HG02798 (cell line): ENCODE data around the gene MAMSTR.
"Not testable (repeated sequence)": the region's sequence is repeated elsewhere in the genome, so short reads cannot be mapped to it uniquely, and the experiment has no call there.

Experiments
- ATAC-seq: cut with Tn5 transposase; IDR thresholded peaks from one replicate; pipeline ENCODE4 v1.9.1; 2021; ENCODE audit warnings: mild to moderate bottlenecking; ENCODE audit not compliant: unreplicated experiment, poor library complexity

Gene MAMSTR

DNA sequence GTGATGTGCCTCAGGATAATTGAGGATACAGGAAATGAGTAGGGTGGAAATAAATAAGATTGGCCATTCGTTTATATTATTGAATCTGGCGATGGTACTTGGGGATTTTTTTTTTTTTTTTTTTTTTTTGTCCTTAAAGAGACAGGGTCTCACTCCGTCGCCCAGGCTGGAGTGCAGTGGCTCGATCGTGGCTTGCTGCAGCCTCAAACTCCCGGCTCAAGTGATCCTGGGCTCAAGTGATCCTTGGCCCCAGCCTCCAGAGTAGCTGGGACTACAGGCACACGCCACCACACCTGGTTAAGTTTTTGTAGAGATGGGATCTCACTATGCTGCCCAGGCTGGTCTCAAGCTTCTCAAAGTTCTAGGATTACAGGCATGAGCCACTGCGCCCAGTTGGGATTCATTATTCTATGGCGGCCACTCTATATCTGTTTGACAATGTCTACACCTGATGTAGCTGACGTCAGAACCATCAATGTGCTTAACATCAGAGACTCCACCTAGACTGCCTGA lies 2.7 kb upstream of the MAMSTR start:
- ATAC-seq: no peak

DNA sequence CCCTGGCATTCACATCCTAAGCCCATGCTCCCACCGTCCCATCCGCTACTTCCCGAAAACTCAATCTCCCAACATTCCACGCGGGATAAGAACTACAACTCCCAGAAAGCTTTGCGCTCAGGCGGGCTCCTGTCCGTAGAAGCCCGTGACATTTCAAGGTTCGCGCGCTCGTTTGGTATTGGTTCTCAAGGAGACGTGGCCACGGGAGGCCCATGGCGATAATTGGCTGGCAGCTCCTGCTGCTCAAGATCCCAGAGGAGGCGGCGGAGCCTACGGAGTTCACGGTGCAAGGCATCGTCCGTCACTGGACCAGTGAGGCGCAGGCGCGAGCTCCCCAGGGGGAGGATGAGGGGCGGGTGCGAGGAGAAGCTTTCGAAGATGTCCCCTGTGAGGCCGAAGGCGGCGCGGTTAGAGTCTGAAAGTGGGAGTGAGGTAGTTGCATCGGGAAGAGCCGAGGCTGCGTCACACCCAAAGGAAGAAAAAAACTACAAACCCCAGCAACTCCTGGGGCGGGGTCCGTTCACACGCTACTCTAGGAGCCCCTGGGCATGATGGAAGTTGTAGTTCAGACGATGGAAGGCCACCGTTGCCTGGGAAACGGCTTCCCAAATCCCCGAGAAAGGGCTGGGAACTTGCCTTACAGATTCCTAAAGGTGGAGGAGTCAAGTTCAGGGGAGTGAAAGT lies 1.2 kb upstream of the MAMSTR start:
- ATAC-seq: peak; percentile 90

DNA sequence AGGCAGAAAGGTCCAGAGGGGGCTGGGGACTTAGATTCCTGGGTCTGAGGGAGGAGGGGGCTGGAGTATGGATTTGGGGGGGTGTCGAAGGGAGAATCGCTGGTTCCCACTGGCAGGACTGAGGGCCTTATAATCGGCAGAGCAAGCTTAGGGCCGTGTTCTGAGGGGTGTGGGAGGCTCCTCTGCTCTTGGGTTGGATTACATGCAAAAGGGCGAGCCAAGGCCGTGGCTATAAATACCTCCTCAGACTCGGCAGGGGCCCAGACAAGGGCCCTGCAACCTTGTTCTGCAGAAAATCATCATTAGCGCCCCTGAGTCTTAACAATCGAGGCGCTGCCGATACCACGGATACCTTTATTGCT lies 707 bp upstream of the MAMSTR start:
- no peak for ATAC-seq

DNA sequence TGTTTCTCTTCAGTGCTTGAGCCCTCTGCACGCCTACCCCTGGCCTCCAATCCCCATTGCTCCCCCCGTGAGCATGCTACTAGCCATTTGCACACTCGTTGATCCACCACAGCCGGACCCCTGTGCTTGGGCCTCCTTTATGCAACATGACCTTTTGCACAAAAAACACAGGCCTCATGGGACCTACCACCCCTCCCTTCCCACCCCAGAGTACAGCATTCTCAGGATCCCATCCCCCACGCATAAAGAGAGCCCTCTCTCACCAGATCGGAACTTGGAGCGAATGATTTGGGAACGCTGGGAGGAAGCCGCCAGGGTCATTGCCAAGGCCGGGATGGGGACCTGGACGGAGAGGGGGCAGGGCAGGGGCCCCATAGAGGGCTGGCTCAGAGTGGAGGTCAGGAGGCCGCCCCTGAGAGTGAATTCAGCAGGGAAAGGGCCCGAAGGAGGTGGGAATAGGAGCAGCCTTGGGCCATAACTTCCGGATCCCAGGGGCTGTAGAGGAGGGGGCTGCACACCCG lies 754 bp downstream of the MAMSTR start:
- ATAC-seq: no peak

DNA sequence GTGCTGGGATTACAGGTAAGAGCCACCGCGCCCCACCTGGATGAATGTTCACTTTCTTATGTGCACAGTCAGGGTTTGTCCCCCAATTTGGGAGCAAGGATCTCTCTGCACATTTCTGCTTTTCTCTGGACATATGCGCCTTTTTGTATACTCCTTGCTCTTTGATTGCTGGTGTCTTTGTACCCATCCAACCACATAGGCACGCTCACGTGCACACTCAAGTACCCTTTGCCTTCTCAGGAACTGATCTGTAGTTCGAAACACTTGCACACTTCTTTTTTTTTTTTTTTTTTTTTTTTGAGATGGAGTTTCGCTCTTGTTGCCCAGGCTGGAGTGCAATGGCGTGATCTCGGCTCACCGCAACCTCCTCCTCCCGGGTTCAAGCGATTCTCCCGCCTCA lies 1.4 kb downstream of the MAMSTR start:
- ATAC-seq: not testable (repeated sequence)

DNA sequence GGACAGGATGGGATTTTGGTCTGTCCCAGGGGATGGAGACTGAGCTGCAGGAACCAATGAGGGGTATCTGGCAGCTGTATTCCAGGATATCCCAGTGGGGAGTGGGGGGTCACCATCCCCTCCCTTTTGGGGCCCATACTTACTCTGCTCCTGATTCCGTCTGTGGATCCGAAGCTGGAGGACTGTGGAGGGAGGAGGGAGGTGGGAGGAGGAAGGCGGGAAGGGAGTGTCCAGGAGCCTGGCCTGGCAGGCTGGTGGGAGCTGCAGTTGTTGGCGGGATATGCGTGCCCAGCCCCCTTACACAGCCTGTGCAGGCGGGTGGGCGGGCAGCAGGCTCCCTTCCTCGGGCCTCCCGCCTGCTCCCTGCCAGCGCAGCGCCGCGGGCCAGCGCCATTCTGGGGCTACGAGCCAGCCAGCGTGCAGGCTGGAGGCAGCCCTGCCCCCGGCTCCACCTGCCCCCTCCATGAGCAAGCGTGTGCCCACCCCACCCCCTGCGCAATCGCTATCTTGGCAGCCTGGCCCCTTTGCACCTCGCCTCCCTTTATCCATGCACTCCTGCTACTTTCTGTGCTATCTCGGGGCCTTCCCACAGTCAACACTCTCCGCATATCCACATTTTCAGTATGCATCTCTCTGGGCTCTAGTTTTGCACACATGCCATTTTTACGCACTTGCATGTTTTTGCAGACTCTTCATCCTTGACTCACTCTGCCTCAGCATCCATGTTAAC lies 2.8 kb downstream of the MAMSTR start:
- ATAC-seq: no peak

DNA sequence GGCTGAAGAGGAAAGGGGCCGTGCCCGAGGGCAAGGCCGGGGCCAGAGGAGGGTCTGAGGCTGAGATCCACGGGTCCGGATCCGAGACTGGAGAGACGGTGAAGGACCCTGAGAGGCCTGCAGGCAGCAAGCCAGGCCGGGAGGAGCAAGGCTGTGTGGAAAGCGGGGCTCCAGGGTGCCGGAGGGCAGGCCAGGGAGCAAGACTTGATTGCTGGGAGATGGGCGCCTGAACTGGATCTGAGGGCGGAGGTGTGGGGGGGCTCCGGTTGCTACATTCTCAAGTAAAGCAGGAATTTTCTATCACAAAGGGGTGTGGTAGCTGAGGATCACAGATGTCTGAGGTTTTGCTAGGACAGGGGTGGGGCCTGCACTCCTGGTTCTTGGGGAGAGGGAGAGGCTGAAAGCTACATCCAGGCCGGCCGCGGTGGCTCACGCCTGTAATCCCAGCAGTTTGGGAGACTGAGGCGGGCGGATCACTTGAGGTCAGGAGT lies 3.8 kb downstream of the MAMSTR start:
- ATAC-seq: no peak

DNA sequence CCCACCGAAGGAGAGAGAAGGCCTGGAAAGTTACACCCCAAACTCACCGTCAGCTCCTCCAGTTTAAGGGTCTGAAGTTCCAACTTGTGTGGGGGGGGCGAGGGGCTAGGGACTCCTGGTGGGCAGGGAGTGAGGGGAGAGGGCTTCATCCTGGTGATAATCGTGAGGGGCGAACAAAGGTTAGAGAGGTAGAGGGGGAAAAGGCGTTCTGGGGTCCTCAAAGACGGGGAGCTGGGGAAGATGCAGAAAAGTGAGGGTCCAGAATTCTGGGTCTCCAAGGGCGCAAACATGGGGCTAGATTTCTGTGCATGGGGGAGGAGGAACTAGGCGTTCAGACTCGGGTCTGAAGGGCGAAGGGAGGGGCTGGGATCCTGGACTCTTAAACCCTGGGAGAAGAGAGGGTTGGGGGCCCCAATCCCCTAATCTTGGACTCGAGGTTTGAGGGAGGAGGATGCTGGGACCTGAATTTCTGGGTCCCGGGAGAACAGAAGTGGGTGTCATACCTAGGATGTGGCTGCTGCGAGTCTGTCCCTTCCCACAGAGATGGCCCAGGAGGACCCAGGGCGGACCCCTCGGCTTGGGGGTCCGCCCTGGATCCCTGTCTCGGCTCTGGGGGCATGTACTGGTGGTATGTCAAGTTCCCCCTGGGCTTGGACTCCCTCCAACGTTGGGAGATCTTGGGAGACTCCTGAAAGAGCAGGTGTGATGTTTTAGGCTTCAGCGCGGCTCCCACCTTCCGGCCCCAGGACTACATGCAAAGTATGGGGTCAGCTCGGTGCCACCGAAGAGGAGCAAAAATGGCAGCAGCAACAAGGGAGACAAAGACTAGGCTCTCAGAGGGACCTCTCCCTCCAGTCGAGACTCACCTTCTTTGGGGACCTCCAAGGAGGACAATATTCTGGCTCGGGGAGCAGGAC lies 4.5 kb downstream of the MAMSTR start:
- ATAC-seq: no peak

DNA sequence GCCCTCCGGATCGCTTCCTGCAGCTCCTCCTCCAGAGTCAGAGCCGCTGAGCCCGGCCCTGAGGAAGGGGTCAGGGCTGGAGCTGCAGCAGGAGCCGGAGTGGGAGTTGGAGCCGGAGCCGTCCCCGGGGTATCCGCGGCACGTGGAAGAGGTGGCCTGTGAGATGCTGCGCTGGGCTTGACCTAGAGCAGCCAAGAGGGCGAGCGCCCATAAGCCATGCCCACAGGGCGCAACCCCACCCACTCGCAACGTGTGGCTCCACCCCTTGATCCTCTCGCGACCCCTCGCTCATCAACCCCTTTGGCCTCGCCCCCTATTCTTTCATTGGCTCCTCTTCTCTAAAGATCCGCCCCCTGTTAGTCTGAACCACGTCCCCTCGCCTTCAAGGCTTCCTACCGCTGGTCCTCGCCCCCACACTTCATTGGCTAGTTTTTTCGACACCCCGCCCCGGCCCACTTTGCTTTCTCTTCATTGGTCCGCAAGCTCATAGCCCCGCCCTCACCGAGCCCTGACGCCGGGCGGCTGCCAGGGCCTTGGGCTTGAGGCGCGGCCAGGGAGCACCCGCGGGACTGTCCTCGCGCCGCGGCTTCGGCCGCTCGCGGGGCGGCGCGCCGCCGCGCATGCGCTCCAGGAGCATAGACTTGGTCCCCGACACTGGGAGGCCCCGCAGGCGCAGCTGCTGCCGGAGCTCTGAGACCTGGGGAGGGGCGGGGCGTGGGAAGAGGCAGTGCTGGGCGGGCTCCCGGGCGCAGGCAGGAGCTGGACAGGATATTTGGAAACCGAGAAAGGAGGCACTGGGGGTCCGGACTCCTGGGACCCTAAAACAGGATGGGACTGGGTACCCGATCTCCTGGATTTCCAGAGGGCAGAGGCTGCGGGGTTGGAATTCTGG lies 5.4 kb downstream of the MAMSTR start:
- ATAC-seq: peak; percentile 93

DNA sequence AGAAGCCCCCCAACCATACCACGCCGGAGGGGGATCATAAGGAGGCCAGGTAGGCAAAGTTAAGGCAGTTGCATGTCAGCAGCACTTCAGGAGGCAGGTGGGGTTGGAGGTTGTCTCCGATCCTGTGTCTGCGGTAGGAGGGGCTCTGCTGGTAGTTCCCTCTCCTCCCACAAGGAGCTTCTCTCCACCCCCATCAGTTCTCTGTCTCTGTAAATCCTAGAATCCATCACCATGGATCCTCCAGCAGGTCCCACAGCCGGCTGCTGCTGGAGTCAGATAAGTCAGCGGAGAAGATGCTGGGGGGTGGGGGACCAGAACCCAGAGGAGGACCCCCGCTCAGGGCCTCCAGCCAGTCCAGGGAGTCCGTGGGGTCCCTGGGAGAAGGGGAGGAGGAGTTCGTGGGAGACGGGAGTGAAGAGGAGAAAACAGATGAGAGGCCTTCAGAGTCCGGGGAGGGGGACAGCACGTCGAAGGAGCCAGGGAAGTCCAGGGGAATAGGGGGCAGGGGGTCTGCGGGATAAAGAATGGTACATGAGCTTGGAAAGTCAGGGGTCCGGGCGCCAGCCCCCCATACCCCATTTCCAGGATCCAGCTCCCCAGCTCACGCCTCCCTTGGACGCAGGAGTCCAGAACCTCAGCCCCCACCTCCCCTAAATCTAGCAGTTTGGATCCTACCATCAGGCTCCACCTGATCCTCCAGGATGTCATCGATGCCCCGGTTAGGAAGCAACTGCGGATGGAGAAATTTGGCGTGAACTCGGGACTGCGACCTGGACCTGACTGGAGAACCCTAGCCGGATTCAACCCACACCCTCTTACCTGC lies 6.3 kb downstream of the MAMSTR start:
- no peak for ATAC-seq

DNA sequence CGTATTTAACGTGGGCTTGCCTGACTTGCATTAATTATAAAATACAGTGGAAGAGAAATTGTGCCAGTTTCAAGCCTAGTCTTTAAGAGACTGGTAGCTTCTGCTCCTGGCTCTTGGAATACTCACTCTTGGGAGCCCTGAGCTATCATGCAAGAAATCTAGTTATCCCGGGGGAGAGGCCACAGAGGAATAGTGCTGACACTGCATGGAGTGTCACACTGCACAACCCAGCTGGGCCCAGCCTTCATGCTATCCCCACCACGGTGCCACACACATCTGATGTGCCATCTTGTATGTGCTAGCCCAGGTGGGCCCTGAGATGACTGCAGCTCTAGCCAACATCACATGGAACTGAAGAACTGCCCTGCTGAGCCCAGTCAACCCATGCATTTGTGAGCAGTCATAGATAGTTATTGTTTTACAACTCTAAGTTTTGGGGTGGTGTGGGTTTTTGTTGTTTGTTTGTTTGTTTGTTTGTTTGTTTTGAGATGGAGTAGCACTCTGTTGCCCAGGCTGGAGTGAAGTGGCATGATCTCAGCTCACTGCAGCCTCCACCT lies 8.3 kb downstream of the MAMSTR start:
- ATAC-seq: no peak

DNA sequence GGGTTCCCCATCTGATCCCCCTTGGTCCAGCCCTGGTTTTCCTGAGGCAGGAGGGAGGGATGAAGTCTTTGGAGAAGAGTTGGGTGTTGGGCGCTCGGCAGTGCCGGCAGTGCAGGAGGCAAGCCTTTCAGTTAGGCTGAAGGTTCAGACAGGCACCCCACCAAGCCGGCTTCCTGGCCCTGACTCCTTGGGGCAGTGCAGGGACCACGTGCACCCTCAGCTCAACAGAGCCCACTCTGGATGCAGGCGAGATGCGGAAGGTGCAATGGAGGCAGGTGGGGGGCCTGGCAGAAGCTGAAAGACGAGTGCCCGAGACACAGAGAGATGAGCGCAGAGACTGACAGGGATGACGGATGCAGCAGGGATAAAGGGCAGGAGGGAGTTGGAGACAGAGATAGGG lies 11.1 kb downstream of the MAMSTR start:
- ATAC-seq: no peak

DNA sequence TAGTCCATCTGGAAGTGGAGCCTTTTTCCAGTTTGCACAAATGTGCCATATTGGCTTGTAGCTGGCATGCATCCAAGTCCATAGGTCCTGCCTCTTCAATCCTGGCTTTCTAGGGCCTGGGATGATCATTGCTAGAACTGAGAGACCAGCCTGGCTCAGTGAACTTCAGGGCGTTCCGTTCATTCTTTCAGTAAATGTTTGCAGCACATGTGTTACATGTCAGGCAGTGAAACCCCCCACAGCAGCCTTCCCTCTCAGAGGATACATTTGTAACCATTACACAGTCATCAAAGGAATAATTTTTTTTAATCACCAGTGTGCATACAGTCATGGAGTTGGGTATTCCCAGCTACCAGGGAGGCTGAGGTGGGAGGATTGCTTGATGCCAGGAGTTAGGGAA lies 14.1 kb downstream of the MAMSTR start:
- no peak for ATAC-seq

DNA sequence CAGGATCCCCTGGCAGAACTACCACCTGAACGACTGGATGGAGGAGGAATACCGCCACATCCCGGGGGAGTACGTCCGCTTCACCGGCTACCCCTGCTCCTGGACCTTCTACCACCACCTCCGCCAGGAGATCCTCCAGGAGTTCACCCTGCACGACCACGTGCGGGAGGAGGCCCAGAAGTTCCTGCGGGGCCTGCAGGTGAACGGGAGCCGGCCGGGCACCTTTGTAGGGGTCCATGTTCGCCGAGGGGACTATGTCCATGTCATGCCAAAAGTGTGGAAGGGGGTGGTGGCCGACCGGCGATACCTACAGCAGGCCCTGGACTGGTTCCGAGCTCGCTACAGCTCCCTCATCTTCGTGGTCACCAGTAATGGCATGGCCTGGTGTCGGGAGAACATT lies 16.2 kb downstream of the MAMSTR start:
- no peak for ATAC-seq

DNA sequence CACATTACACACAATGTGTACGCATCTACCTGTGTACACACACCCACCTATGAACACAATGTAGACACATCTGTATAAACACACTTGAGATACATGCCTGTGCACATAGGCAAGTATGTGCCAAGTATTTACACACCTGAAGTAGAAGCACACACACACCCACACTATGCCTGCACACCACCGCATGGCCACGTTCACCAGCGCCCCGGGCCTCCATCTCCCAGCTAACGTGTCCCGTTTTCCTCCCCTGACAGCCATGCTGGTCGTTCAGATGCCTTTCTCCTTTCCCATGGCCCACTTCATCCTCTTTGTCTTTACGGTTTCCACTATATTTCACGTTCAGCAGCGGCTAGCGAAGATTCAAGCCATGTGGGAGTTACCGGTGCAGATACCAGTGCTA lies 16.8 kb downstream of the MAMSTR start:
- ATAC-seq: no peak

DNA sequence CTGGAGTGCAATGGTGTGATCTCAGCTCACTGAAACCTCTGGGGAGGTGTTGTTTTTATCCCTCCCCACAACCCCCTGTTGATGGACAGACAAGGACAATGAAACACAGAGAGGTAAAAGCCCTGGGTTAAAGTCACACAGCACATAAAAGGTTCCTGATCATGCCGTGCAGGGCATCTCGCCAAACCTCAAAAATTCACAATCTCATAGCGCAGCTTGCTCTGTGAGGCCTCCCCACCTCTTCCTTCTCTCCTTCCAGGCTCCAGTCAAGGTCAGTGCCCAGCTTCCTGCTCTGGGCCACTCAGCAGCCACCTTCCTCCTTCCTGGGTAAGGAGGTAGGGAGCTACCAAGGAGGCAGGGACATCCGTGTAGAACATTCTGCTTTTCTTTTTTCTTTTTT lies 21.5 kb downstream of the MAMSTR start:
- ATAC-seq: no peak

DNA sequence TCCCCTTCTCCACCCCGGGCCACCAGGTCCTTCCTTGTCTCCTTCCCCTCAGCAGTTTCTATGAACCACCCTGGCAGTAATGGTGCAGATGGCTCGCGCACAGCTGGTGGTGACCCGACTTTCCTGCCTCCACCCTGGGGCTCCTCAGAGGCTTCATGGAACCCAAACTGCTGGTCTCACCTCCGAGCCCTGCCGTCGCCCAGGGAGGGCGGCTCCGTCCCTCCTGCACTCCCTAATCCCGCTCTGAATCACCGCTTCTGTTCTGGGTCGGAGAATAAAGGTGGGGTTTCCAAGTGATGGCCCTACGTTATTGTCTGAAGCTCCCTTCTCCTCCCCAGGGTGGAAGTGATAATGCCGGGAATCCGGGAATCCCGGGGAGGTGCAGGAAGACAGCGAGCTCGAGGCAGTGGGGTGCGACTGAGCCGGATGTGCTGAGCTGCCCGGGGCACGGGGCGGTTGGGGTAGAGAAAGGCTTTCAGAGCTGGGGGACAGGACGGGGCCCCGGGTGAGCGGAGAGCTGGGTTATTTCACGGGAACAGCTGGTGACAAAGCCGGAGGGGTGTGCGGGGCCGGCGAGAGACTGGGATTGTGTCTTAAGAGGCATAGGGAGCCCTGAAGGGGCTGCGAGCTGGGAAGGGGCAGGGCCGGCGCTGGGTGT lies 23.0 kb downstream of the MAMSTR start:
- ATAC-seq: no peak
